K562 (cell line): ENCODE data around the gene RARG. TPM values are rescaled to one million over a fixed set of nuclear protein-coding genes. Genes with fewer than 3 reads are reported as not detected.

ENCODE experiments used
- BDP1 ChIP-seq: IDR thresholded peaks from 3 replicates; pipeline ENCODE4 v1.6.1; 2011; ENCODE audit not compliant: insufficient read length, insufficient read depth
- BMI1 ChIP-seq: fragments of 150-350 bp; IDR thresholded peaks from 2 replicates; pipeline ENCODE4 v1.6.1; 2014; ENCODE audit warnings: low read length
- CBX1 ChIP-seq: sonication (generic); IDR thresholded peaks from 2 replicates; pipeline ENCODE4 v1.6.1; 2016; ENCODE audit warnings: antibody characterized with exemption, low read depth, mild to moderate bottlenecking
- IFI16 ChIP-seq: fragments of 250-450 bp; sonication (Bioruptor Pico); IDR thresholded peaks from 2 replicates; pipeline ENCODE4 v2.1.2; 2022; ENCODE audit warnings: mild to moderate bottlenecking, inconsistent platforms
- KLF16 ChIP-seq: IDR thresholded peaks from 2 replicates; pipeline ENCODE4 v1.6.1; 2016; ENCODE audit warnings: antibody characterized with exemption
- MEF2A ChIP-seq: IDR thresholded peaks from 2 replicates; pipeline ENCODE4 v1.6.1; 2011; ENCODE audit warnings: low read depth, mild to moderate bottlenecking, low read length, moderate library complexity; ENCODE audit not compliant: control insufficient read depth
- NFIX ChIP-seq: fragments of 250-450 bp; sonication (Bioruptor Pico); IDR thresholded peaks from 2 replicates; pipeline ENCODE4 v1.4.0; 2020; ENCODE audit warnings: low read depth, mild to moderate bottlenecking, moderate library complexity
- RAD21 ChIP-seq, 2 experiments: fragments of 250-450 bp in 1 of 2; fragments of 450-650 bp in 1 of 2; sonication (Bioruptor Pico) in 1 of 2; formaldehyde crosslinking in 1 of 2; IDR thresholded peaks in 1 of 2; conservative IDR thresholded peaks in 1 of 2; 2 replicates each; pipeline versions ENCODE4 v1.4.0 to v1.8.0; 2020 to 2022; ENCODE audit warnings: mild to moderate bottlenecking in 2 of 2, moderate library complexity in 1 of 2
- U2AF1 ChIP-seq: fragments of 200-400 bp; formaldehyde crosslinking; optimal IDR thresholded peaks from 2 replicates; pipeline ENCODE3; 2017; ENCODE audit warnings: mild to moderate bottlenecking, low read depth, low read length, moderate library complexity
- ZFP36 ChIP-seq: fragments of 150-350 bp; IDR thresholded peaks from 2 replicates; pipeline ENCODE4 v1.6.1; 2018; ENCODE audit warnings: low read length, low read depth; ENCODE audit not compliant: partially characterized antibody
- ZNF23 ChIP-seq: fragments of 250-450 bp; sonication (Bioruptor Pico); IDR thresholded peaks from 2 replicates; pipeline ENCODE4 v1.4.0; 2020; ENCODE audit warnings: mild to moderate bottlenecking
- ZNF764 ChIP-seq: fragments of 250-450 bp; sonication (Bioruptor Pico); IDR thresholded peaks from 2 replicates; pipeline ENCODE4 v1.4.0; 2020; ENCODE audit warnings: low read depth, mild to moderate bottlenecking, moderate library complexity
- ZNF77 ChIP-seq: fragments of 250-450 bp; sonication (Bioruptor Pico); IDR thresholded peaks from 2 replicates; pipeline ENCODE4 v1.5.0; 2020
- polyA plus RNA-seq, 8 experiments: library from polyadenylated mRNA; depleted of rRNA in 4 of 8; stranded (reverse) in 5 of 8; unstranded in 3 of 8; fragments of >200 nt; fragmentation: Nextera tagmentation in 2 of 8; fragmentation: Illumina TruSeq in 1 of 8; extraction: Ambion mirVana in 2 of 8; extraction: Trizol in 1 of 8; gene quantifications; 2 replicates each; pipeline versions ENCODE4 v1.2.1 to v1.2.3, GENCODE V29; 2011 to 2014; ENCODE audit warnings: inconsistent platforms in 1 of 8, missing spikeins in 1 of 8
- total RNA-seq, 7 experiments: library from RNA; depleted of rRNA in 6 of 7; stranded (reverse); fragments of >200 nt in 6 of 7; fragmentation: Illumina TruSeq in 2 of 7; extraction: Trizol in 2 of 7; gene quantifications; 2 replicates each; pipeline versions ENCODE4 v1.2.1 to v1.2.3, GENCODE V29; 2011 to 2021; ENCODE audit warnings: low replicate concordance in 1 of 7
- TF ChIP-seq, protein P1 (sequence below), 2 experiments: fragments of 450-650 bp; IDR thresholded peaks; 2 replicates each; pipeline ENCODE4 v1.6.1; 2016
- TF ChIP-seq, protein P2 (sequence below): fragments of 250-450 bp; sonication (Bioruptor Pico); IDR thresholded peaks from 2 replicates; pipeline ENCODE4 v1.5.0; 2022; ENCODE audit warnings: mild to moderate bottlenecking
- TF ChIP-seq, protein P3 (sequence below): fragments of 450-650 bp; IDR thresholded peaks from 2 replicates; pipeline ENCODE4 v1.6.1; 2016; ENCODE audit warnings: mild to moderate bottlenecking
- TF ChIP-seq, protein P4 (sequence below): sonication (generic); formaldehyde crosslinking; IDR thresholded peaks from 2 replicates; pipeline ENCODE4 v1.8.1; 2022; ENCODE audit warnings: missing genetic modification reagents

Gene RARG
- total and polyA plus RNA-seq, 9 of the 15 experiments (the other 6 are each of a cell fraction or from before 2014, with no cell fraction given), result 0.18 to 7.6 (median 3.8) TPM

DNA sequence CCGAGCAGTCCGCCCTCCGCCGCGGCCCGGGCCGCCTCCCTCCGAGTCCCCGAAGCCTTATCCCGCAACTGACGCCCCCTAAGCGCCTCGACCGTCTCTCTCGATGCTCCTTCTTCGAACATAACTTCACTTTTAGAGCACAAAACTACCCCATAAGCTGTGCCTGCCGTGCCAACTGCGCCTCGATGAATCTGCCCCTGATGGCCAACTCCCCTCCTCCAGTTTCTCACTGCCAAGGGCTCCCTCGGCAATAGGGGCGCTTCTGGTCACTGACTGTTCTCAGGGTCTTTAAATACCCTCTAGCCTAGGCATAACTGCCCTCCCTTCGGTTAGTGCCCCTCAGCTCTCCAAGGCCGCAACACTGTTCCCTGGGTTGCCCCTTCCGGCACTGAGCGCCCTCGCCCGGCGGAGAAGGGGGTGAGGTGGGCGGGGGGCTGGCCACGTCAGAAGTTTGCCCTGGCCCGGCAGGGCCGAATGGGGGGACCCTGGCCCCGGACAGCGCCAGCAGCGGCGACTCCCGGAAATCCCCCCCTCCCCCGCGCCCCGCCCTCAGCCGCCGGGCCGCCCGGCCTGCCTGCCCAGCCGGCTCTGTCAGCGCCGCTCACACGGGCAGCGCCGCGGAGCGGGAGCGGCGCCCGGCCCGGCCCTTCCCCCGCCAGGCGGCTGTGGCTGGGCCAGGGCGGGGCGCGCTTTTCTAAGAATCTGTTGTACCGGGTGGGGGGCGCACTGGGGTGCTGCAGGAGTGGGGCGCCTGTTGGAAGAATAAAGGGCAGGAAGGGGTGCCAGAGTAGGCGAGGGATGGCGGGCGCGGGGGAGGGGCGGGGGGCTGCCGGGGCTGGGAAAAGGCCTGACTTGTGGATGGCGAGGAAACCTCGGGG, 10.6 kb downstream of the RARG start (continued):
- no peak for TF ChIP-seq CBX1
- no peak for TF ChIP-seq ZNF764 (CRISPR knock-in tag)
- TF ChIP-seq, protein P1, sequence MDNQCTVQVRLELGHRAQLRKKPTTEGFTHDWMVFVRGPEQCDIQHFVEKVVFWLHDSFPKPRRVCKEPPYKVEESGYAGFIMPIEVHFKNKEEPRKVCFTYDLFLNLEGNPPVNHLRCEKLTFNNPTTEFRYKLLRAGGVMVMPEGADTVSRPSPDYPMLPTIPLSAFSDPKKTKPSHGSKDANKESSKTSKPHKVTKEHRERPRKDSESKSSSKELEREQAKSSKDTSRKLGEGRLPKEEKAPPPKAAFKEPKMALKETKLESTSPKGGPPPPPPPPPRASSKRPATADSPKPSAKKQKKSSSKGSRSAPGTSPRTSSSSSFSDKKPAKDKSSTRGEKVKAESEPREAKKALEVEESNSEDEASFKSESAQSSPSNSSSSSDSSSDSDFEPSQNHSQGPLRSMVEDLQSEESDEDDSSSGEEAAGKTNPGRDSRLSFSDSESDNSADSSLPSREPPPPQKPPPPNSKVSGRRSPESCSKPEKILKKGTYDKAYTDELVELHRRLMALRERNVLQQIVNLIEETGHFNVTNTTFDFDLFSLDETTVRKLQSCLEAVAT (IDR thresholded peaks at IDR 0.05), result peak in 1 of 2 experiments; percentile 62; a peak in 1 of 4 replicates
- no peak for TF ChIP-seq BDP1
- TF ChIP-seq BMI1, result no peak
- TF ChIP-seq, protein P2, sequence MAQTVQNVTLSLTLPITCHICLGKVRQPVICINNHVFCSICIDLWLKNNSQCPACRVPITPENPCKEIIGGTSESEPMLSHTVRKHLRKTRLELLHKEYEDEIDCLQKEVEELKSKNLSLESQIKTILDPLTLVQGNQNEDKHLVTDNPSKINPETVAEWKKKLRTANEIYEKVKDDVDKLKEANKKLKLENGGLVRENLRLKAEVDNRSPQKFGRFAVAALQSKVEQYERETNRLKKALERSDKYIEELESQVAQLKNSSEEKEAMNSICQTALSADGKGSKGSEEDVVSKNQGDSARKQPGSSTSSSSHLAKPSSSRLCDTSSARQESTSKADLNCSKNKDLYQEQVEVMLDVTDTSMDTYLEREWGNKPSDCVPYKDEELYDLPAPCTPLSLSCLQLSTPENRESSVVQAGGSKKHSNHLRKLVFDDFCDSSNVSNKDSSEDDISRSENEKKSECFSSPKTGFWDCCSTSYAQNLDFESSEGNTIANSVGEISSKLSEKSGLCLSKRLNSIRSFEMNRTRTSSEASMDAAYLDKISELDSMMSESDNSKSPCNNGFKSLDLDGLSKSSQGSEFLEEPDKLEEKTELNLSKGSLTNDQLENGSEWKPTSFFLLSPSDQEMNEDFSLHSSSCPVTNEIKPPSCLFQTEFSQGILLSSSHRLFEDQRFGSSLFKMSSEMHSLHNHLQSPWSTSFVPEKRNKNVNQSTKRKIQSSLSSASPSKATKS (CRISPR knock-in tag), result no peak
- no peak for TF ChIP-seq KLF16
- TF ChIP-seq NFIX (CRISPR knock-in tag), result no peak
- no peak for TF ChIP-seq ZNF23 (CRISPR knock-in tag)
- no peak for TF ChIP-seq U2AF1
- TF ChIP-seq MEF2A, result no peak
- TF ChIP-seq ZFP36, result no peak
- TF ChIP-seq, protein P3, sequence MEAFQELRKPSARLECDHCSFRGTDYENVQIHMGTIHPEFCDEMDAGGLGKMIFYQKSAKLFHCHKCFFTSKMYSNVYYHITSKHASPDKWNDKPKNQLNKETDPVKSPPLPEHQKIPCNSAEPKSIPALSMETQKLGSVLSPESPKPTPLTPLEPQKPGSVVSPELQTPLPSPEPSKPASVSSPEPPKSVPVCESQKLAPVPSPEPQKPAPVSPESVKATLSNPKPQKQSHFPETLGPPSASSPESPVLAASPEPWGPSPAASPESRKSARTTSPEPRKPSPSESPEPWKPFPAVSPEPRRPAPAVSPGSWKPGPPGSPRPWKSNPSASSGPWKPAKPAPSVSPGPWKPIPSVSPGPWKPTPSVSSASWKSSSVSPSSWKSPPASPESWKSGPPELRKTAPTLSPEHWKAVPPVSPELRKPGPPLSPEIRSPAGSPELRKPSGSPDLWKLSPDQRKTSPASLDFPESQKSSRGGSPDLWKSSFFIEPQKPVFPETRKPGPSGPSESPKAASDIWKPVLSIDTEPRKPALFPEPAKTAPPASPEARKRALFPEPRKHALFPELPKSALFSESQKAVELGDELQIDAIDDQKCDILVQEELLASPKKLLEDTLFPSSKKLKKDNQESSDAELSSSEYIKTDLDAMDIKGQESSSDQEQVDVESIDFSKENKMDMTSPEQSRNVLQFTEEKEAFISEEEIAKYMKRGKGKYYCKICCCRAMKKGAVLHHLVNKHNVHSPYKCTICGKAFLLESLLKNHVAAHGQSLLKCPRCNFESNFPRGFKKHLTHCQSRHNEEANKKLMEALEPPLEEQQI, result no peak
- no peak for TF ChIP-seq RAD21 (CRISPR knock-in tag; conservative IDR thresholded peaks at IDR 0.05 in 1 of 2, IDR thresholded peaks at IDR 0.05 in 1 of 2)
- no peak for TF ChIP-seq ZNF77 (CRISPR knock-in tag)
- TF ChIP-seq, protein P4, sequence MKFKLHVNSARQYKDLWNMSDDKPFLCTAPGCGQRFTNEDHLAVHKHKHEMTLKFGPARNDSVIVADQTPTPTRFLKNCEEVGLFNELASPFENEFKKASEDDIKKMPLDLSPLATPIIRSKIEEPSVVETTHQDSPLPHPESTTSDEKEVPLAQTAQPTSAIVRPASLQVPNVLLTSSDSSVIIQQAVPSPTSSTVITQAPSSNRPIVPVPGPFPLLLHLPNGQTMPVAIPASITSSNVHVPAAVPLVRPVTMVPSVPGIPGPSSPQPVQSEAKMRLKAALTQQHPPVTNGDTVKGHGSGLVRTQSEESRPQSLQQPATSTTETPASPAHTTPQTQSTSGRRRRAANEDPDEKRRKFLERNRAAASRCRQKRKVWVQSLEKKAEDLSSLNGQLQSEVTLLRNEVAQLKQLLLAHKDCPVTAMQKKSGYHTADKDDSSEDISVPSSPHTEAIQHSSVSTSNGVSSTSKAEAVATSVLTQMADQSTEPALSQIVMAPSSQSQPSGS (CRISPR knock-in tag), result no peak
- TF ChIP-seq IFI16 (CRISPR knock-in tag), result no peak
